HEK293T (cell line): ENCODE data around the gene CTNNA2.

Experiments
- ARNT ChIP-seq: fragments of 450-650 bp; IDR thresholded peaks from 2 replicates; pipeline ENCODE4 v1.6.1; 2017; ENCODE audit warnings: mild to moderate bottlenecking
- BHLHE40 ChIP-seq: fragments of 450-650 bp; IDR thresholded peaks from 2 replicates; pipeline ENCODE4 v1.6.1; 2016; ENCODE audit warnings: mild to moderate bottlenecking, moderate library complexity, borderline replicate concordance
- FOXA1 ChIP-seq: fragments of 450-650 bp; IDR thresholded peaks from 2 replicates; pipeline ENCODE4 v1.6.1; 2016; ENCODE audit warnings: mild to moderate bottlenecking
- FOXM1 ChIP-seq: fragments of 450-650 bp; IDR thresholded peaks from 2 replicates; pipeline ENCODE4 v1.6.1; 2017; ENCODE audit warnings: mild to moderate bottlenecking, borderline replicate concordance
- L3MBTL2 ChIP-seq: fragments of 450-650 bp; conservative IDR thresholded peaks from 2 replicates; pipeline ENCODE4 v1.6.1; 2016; ENCODE audit warnings: mild to moderate bottlenecking
- NFRKB ChIP-seq: fragments of 450-650 bp; IDR thresholded peaks from 2 replicates; pipeline ENCODE4 v1.6.1; 2016; ENCODE audit warnings: mild to moderate bottlenecking, moderate library complexity
- SP1 ChIP-seq: fragments of 450-650 bp; IDR thresholded peaks from 2 replicates; pipeline ENCODE4 v1.6.1; 2017

GRCh38 chr2:79638410-79638809, 125.6 kb downstream of the CTNNA2 start:
- TF ChIP-seq FOXM1 (no peak), NFRKB (no peak), BHLHE40 (no peak), FOXA1 (no peak), ARNT (no peak), SP1 (no peak), L3MBTL2 (no peak)
